A549 (cell line): ENCODE data around the gene DIS3L2.
"Not testable (repeated sequence)": the region's sequence is repeated elsewhere in the genome, so short reads cannot be mapped to it uniquely, and the experiment has no call there.

Experiments
- BHLHE40 ChIP-seq: IDR thresholded peaks from 2 replicates; pipeline ENCODE4 v1.6.1; 2012; ENCODE audit warnings: low read depth, low read length, inconsistent platforms
- CTCF ChIP-seq: fragments of >200 bp; sonication (Bioruptor Twin); formaldehyde crosslinking; IDR thresholded peaks from 3 replicates; pipeline ENCODE4 v1.5.1; 2016
- EP300 ChIP-seq, 2 experiments: fragments of >200 bp; sonication (Bioruptor Twin); formaldehyde crosslinking; IDR thresholded peaks; 2 replicates in 1 of 2; 3 replicates in 1 of 2; pipeline ENCODE4 v1.6.1; 2016 to 2017
- HEYL ChIP-seq: fragments of 250-450 bp; sonication (Bioruptor Pico); IDR thresholded peaks from 2 replicates; pipeline ENCODE4 v1.8.0; 2021; ENCODE audit warnings: mild to moderate bottlenecking, moderate library complexity
- KDM5A ChIP-seq: fragments of 200-600 bp; sonication (generic); IDR thresholded peaks from 2 replicates; pipeline ENCODE4 v1.6.1; 2016; ENCODE audit warnings: antibody characterized with exemption, mild to moderate bottlenecking
- MAX ChIP-seq: IDR thresholded peaks from 2 replicates; pipeline ENCODE4 v1.6.1; 2012
- MAZ ChIP-seq: fragments of 150-350 bp; IDR thresholded peaks from 2 replicates; pipeline ENCODE4 v1.6.1; 2014; ENCODE audit warnings: antibody characterized with exemption, low read depth, low read length, borderline replicate concordance
- MYC ChIP-seq: IDR thresholded peaks from 2 replicates; pipeline ENCODE4 v1.6.1; 2012; ENCODE audit warnings: mild to moderate bottlenecking, inconsistent platforms, low read length, improper control_type of control experiment, borderline replicate concordance
- POLR2A ChIP-seq: IDR thresholded peaks from 2 replicates; pipeline ENCODE4 v1.6.1; 2012; ENCODE audit warnings: mild to moderate bottlenecking, low read length
- REST ChIP-seq: fragments of 200-600 bp; sonication (generic); IDR thresholded peaks from 2 replicates; pipeline ENCODE4 v1.6.1; 2016; ENCODE audit warnings: antibody characterized with exemption, mild to moderate bottlenecking, moderate library complexity
- USF2 ChIP-seq: fragments of 450-650 bp; IDR thresholded peaks from 2 replicates; pipeline ENCODE4 v1.6.1; 2014; ENCODE audit warnings: antibody characterized with exemption
- ZNF302 ChIP-seq: fragments of 250-450 bp; sonication (Bioruptor Pico); IDR thresholded peaks from 2 replicates; pipeline ENCODE4 v1.9.0; 2021; ENCODE audit warnings: inconsistent platforms, mild to moderate bottlenecking, moderate library complexity

- TF ChIP-seq CTCF; MAX; ZNF302 (CRISPR knock-in tag); BHLHE40; POLR2A; USF2; MYC; REST; KDM5A; HEYL (CRISPR knock-in tag); EP300 (IDR thresholded peaks at IDR 0.05); MAZ: not testable (repeated sequence)
Measured at GRCh38 chr2:232334136-232334884, 372.8 kb downstream of the DIS3L2 start.
